K562 (cell line): Measurements from ENCODE around the gene CD164L2. TPM values are rescaled to one million over a fixed set of nuclear protein-coding genes. Genes with fewer than 3 reads are reported as not detected.

ENCODE experiments used
- CBX8 ChIP-seq: fragments of 200-600 bp; sonication (generic); IDR thresholded peaks from 2 replicates; pipeline ENCODE4 v1.6.1; 2012; ENCODE audit warnings: borderline replicate concordance, mixed run types, low read depth, mild to moderate bottlenecking, moderate library complexity, mixed read lengths, low read length, control low read depth, inconsistent platforms; ENCODE audit not compliant: poor library complexity, severe bottlenecking; ENCODE audit errors: extremely low read depth
- EZH2 ChIP-seq: IDR thresholded peaks from 2 replicates; pipeline ENCODE4 v1.6.1; 2012; ENCODE audit warnings: low read depth, mild to moderate bottlenecking, inconsistent platforms, low read length, borderline replicate concordance
- PHF8 ChIP-seq: fragments of 200-600 bp; sonication (generic); IDR thresholded peaks from 2 replicates; pipeline ENCODE4 v1.6.1; 2012; ENCODE audit warnings: mixed run types, mild to moderate bottlenecking, inconsistent platforms, low read length, moderate library complexity, borderline replicate concordance
- ZNF561 ChIP-seq: fragments of 450-650 bp; formaldehyde crosslinking; conservative IDR thresholded peaks from 2 replicates; pipeline ENCODE4 v1.4.0; 2020; ENCODE audit warnings: mild to moderate bottlenecking, moderate library complexity
- ZNF57 ChIP-seq: fragments of 450-650 bp; formaldehyde crosslinking; IDR thresholded peaks from 2 replicates; pipeline ENCODE4 v1.4.0; 2020; ENCODE audit warnings: mild to moderate bottlenecking, moderate library complexity
- ZNF644 ChIP-seq: fragments of 200-800 bp; sonication (Bioruptor generic); IDR thresholded peaks from 2 replicates; pipeline ENCODE4 v1.6.1; 2016; ENCODE audit warnings: low read depth, missing genetic modification characterization, missing compliant biosample characterization
- ZNF780A ChIP-seq: fragments of 250-450 bp; sonication (Bioruptor Pico); IDR thresholded peaks from 2 replicates; pipeline ENCODE4 v1.5.0; 2021; ENCODE audit warnings: mild to moderate bottlenecking
- polyA plus RNA-seq, 8 experiments: library from polyadenylated mRNA; depleted of rRNA in 4 of 8; stranded (reverse) in 5 of 8; unstranded in 3 of 8; fragments of >200 nt; fragmentation: Nextera tagmentation in 2 of 8; fragmentation: Illumina TruSeq in 1 of 8; extraction: Ambion mirVana in 2 of 8; extraction: Trizol in 1 of 8; gene quantifications; 2 replicates each; pipeline versions ENCODE4 v1.2.1 to v1.2.3, GENCODE V29; 2011 to 2014; ENCODE audit warnings: inconsistent platforms in 1 of 8, missing spikeins in 1 of 8
- total RNA-seq, 7 experiments: library from RNA; depleted of rRNA in 6 of 7; stranded (reverse); fragments of >200 nt in 6 of 7; fragmentation: Illumina TruSeq in 2 of 7; extraction: Trizol in 2 of 7; gene quantifications; 2 replicates each; pipeline versions ENCODE4 v1.2.1 to v1.2.3, GENCODE V29; 2011 to 2021; ENCODE audit warnings: low replicate concordance in 1 of 7
- TF ChIP-seq, protein P1 (sequence below): fragments of 150-350 bp; IDR thresholded peaks from 2 replicates; pipeline ENCODE4 v1.6.1; 2014; ENCODE audit warnings: low read depth, mild to moderate bottlenecking, low read length, borderline replicate concordance
- TF ChIP-seq, protein P2 (sequence below): fragments of 450-650 bp; formaldehyde crosslinking; IDR thresholded peaks from 2 replicates; pipeline ENCODE4 v1.4.0; 2022; ENCODE audit warnings: mild to moderate bottlenecking, moderate library complexity
- TF ChIP-seq, protein P3 (sequence below): fragments of 250-450 bp; sonication (Bioruptor Pico); IDR thresholded peaks from 2 replicates; pipeline ENCODE4 v1.4.0; 2020
- TF ChIP-seq, protein P4 (sequence below): fragments of 450-650 bp; IDR thresholded peaks from 2 replicates; pipeline ENCODE4 v1.6.1; 2016; ENCODE audit warnings: low read depth

The CD164L2 gene
- total and polyA plus RNA-seq, 9 of the 15 experiments (the other 6 are each of a cell fraction or from before 2014, with no cell fraction given), result 0.08 to 0.92 (median 0.38) TPM; not detected in 1

DNA sequence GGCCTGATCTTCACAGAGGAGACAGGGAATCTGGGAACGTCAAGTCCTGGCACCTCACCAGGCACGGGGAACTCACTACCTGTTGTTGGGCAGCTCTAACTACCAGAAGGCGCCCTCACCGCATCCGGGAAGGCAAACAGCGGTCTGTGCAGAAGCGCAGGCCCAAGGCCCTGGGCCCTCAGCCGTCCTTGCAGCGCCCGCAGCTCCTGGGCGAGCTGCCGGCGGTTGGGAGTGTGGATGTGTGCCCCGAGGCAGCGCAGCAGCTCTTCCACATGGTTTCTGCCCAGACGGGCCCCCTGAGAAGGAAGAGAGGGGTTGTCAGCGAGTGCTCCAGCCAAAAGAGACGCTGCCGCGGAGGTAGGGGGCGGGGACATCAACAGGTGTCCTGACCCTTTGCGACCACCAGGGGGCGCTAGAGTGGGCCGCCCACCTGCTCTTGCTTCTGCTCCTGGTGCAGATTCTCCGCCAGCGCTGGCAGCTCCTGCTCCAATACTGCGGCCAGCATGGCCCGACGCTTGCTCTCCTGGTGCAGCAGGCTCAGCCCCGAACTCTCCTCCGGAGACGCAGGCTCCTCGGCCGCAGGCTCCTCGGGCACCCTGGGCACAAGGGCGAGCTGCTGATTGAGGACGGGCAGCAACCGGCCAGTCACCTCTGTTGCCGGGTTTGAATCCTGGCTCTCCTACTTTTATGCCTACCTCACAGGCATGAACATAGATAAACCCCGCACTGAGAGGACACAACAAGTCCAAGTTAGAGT is 25.7 kb downstream of the CD164L2 start (continued):
- TF ChIP-seq, protein P1, sequence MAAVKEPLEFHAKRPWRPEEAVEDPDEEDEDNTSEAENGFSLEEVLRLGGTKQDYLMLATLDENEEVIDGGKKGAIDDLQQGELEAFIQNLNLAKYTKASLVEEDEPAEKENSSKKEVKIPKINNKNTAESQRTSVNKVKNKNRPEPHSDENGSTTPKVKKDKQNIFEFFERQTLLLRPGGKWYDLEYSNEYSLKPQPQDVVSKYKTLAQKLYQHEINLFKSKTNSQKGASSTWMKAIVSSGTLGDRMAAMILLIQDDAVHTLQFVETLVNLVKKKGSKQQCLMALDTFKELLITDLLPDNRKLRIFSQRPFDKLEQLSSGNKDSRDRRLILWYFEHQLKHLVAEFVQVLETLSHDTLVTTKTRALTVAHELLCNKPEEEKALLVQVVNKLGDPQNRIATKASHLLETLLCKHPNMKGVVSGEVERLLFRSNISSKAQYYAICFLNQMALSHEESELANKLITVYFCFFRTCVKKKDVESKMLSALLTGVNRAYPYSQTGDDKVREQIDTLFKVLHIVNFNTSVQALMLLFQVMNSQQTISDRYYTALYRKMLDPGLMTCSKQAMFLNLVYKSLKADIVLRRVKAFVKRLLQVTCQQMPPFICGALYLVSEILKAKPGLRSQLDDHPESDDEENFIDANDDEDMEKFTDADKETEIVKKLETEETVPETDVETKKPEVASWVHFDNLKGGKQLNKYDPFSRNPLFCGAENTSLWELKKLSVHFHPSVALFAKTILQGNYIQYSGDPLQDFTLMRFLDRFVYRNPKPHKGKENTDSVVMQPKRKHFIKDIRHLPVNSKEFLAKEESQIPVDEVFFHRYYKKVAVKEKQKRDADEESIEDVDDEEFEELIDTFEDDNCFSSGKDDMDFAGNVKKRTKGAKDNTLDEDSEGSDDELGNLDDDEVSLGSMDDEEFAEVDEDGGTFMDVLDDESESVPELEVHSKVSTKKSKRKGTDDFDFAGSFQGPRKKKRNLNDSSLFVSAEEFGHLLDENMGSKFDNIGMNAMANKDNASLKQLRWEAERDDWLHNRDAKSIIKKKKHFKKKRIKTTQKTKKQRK, result no peak
- TF ChIP-seq, protein P2, sequence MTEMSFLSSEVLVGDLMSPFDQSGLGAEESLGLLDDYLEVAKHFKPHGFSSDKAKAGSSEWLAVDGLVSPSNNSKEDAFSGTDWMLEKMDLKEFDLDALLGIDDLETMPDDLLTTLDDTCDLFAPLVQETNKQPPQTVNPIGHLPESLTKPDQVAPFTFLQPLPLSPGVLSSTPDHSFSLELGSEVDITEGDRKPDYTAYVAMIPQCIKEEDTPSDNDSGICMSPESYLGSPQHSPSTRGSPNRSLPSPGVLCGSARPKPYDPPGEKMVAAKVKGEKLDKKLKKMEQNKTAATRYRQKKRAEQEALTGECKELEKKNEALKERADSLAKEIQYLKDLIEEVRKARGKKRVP (CRISPR knock-in tag), result no peak
- no peak for TF ChIP-seq ZNF644 (tag)
- TF ChIP-seq ZNF780A (CRISPR knock-in tag), result no peak
- no peak for TF ChIP-seq ZNF57 (CRISPR knock-in tag)
- TF ChIP-seq, protein P3, sequence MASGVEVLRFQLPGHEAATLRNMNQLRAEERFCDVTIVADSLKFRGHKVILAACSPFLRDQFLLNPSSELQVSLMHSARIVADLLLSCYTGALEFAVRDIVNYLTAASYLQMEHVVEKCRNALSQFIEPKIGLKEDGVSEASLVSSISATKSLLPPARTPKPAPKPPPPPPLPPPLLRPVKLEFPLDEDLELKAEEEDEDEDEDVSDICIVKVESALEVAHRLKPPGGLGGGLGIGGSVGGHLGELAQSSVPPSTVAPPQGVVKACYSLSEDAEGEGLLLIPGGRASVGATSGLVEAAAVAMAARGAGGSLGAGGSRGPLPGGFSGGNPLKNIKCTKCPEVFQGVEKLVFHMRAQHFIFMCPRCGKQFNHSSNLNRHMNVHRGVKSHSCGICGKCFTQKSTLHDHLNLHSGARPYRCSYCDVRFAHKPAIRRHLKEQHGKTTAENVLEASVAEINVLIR (CRISPR knock-in tag), result no peak
- TF ChIP-seq ZNF561 (CRISPR knock-in tag), result no peak
- TF ChIP-seq EZH2, result no peak
- no peak for TF ChIP-seq CBX8
- no peak for TF ChIP-seq PHF8
- TF ChIP-seq, protein P4, sequence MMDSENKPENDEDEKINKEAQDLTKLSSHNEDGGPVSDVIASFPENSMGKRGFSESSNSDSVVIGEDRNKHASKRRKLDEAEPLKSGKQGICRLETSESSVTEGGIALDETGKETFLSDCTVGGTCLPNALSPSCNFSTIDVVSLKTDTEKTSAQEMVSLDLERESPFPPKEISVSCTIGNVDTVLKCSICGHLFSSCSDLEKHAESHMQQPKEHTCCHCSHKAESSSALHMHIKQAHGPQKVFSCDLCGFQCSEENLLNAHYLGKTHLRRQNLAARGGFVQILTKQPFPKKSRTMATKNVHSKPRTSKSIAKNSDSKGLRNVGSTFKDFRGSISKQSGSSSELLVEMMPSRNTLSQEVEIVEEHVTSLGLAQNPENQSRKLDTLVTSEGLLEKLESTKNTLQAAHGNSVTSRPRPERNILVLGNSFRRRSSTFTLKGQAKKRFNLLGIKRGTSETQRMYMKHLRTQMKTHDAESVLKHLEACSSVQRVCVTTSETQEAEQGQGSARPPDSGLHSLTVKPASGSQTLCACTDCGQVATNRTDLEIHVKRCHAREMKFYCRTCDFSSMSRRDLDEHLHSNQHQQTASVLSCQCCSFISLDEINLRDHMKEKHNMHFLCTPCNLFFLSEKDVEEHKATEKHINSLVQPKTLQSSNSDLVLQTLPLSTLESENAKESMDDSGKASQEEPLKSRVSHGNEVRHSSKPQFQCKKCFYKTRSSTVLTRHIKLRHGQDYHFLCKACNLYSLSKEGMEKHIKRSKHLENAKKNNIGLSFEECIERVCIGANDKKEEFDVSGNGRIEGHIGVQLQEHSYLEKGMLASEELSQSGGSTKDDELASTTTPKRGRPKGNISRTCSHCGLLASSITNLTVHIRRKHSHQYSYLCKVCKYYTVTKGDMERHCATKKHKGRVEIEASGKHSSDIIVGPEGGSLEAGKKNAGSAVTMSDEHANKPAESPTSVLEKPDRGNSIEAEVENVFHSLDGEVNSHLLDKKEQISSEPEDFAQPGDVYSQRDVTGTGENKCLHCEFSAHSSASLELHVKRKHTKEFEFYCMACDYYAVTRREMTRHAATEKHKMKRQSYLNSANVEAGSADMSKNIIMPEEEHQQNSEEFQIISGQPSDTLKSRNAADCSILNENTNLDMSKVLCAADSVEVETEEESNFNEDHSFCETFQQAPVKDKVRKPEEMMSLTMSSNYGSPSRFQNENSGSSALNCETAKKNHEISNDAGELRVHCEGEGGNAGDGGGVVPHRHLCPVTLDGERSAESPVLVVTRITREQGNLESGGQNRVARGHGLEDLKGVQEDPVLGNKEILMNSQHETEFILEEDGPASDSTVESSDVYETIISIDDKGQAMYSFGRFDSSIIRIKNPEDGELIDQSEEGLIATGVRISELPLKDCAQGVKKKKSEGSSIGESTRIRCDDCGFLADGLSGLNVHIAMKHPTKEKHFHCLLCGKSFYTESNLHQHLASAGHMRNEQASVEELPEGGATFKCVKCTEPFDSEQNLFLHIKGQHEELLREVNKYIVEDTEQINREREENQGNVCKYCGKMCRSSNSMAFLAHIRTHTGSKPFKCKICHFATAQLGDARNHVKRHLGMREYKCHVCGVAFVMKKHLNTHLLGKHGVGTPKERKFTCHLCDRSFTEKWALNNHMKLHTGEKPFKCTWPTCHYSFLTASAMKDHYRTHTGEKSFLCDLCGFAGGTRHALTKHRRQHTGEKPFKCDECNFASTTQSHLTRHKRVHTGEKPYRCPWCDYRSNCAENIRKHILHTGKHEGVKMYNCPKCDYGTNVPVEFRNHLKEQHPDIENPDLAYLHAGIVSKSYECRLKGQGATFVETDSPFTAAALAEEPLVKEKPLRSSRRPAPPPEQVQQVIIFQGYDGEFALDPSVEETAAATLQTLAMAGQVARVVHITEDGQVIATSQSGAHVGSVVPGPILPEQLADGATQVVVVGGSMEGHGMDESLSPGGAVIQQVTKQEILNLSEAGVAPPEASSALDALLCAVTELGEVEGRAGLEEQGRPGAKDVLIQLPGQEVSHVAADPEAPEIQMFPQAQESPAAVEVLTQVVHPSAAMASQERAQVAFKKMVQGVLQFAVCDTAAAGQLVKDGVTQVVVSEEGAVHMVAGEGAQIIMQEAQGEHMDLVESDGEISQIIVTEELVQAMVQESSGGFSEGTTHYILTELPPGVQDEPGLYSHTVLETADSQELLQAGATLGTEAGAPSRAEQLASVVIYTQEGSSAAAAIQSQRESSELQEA, result no peak
